HG03175 (cell line): ENCODE data around the gene RPUSD1.
"Not testable (repeated sequence)": the region's sequence is repeated elsewhere in the genome, so short reads cannot be mapped to it uniquely, and the experiment has no call there.

ENCODE experiments used
- ATAC-seq: cut with Tn5 transposase; IDR thresholded peaks from one replicate; pipeline ENCODE4 v1.9.1; 2021; ENCODE audit warnings: mild to moderate bottlenecking, moderate library complexity; ENCODE audit not compliant: unreplicated experiment

The RPUSD1 gene

GRCh38 chr16:751152-752006 lies 36.8 kb downstream of the RPUSD1 start:
- no peak for ATAC-seq

- no peak for ATAC-seq
These were observed 37.7 kb downstream of the RPUSD1 start for GRCh38 chr16:750485-750884.

GRCh38 chr16:749010-749409 lies 39.2 kb downstream of the RPUSD1 start:
- ATAC-seq, result no peak

- no peak for ATAC-seq
These were observed 40.0 kb downstream of the RPUSD1 start for GRCh38 chr16:747978-748746.

GRCh38 chr16:746637-747036 lies 41.5 kb downstream of the RPUSD1 start:
- ATAC-seq, result no peak

GRCh38 chr16:745739-746138 lies 42.4 kb downstream of the RPUSD1 start:
- no peak for ATAC-seq

- no peak for ATAC-seq
These were observed 44.2 kb downstream of the RPUSD1 start for GRCh38 chr16:743794-744500.

- ATAC-seq, result not testable (repeated sequence)
These were observed 45.3 kb downstream of the RPUSD1 start for GRCh38 chr16:742894-743293.

- ATAC-seq, result no peak
These were observed 46.1 kb downstream of the RPUSD1 start for GRCh38 chr16:741986-742629.

- ATAC-seq, result peak; percentile 68
These were observed 47.2 kb downstream of the RPUSD1 start, which contains the start of gene CIAO3 for GRCh38 chr16:740764-741505. CIAO3 (minus strand) TSS chr16:740997; CDS start chr16:740985, 12 bp downstream.

GRCh38 chr16:740459-740763 lies 47.8 kb downstream of the RPUSD1 start:
- ATAC-seq, result peak; percentile 14

- ATAC-seq, result no peak
These were observed 48.4 kb downstream of the RPUSD1 start for GRCh38 chr16:739560-740458.

- no peak for ATAC-seq
These were observed 51.2 kb downstream of the RPUSD1 start for GRCh38 chr16:736936-737481.

GRCh38 chr16:735982-736453 lies 52.2 kb downstream of the RPUSD1 start:
- no peak for ATAC-seq

- ATAC-seq, result no peak
These were observed 53.0 kb downstream of the RPUSD1 start for GRCh38 chr16:734981-735881.
